Vagina (tissue), 2 donors: ENCODE results near the gene GTPBP4. TPM values are rescaled to one million over a fixed set of nuclear protein-coding genes. Genes with fewer than 3 reads are reported as not detected.

Experiments
- DNase-seq, 2 donors: peaks; one replicate each; pipeline ENCODE4 v3.0.0-alpha.2; 2017; ENCODE audit errors: extremely low spot score in 2 of 2
- H3K27ac ChIP-seq: fragments of 200-600 bp; sonication (generic); one replicate; pipeline ENCODE4 v1.5.1; 2019
- H3K27me3 ChIP-seq: fragments of 200-600 bp; sonication (generic); one replicate; pipeline ENCODE4 v1.5.1; 2019
- H3K36me3 ChIP-seq, 2 donors: fragments of 200-600 bp; sonication (generic); one replicate each; pipeline ENCODE4 v1.5.1; 2017 to 2019
- H3K4me1 ChIP-seq: fragments of 200-600 bp; sonication (generic); one replicate; pipeline ENCODE4 v1.5.1; 2019
- H3K4me3 ChIP-seq, 2 donors: fragments of 200-600 bp; sonication (generic); 1 replicate in 1 of 2; 2 replicates in 1 of 2; pipeline ENCODE4 v1.5.1; 2016 to 2019
- H3K9me3 ChIP-seq: fragments of 200-600 bp; sonication (generic); one replicate; pipeline ENCODE4 v1.5.1; 2019
- POLR2A ChIP-seq, 2 donors: fragments of 450-650 bp; IDR thresholded peaks; one replicate each; pipeline ENCODE4 v1.6.1; 2017; ENCODE audit warnings: antibody characterized with exemption in 2 of 2, mild to moderate bottlenecking in 2 of 2, moderate library complexity in 2 of 2
- POLR2AphosphoS5 ChIP-seq, 2 donors: sonication (generic); formaldehyde crosslinking; IDR thresholded peaks; one replicate each; pipeline ENCODE4 v1.9.0; 2017; ENCODE audit warnings: antibody characterized with exemption in 2 of 2, mild to moderate bottlenecking in 2 of 2, low read depth in 1 of 2; ENCODE audit not compliant: insufficient read depth in 1 of 2
- intact Hi-C: fragments of 100-400 bp; cut with DNase I; formaldehyde crosslinking; loops from one replicate; pipeline ENCODE4 v1.15.1; 2023
- total RNA-seq: library from RNA; depleted of rRNA; stranded (reverse); fragments of >200 nt; gene quantifications from one replicate; pipeline ENCODE4 v1.2.3, GENCODE V29; 2016
- TF ChIP-seq, protein P1 (sequence below), 3 experiments: fragments of 450-650 bp in 2 of 3; fragments of 200-600 bp in 1 of 3; sonication (generic) in 1 of 3; IDR thresholded peaks; one replicate each; pipeline ENCODE4 v1.5.1; 2017 to 2019; ENCODE audit warnings: antibody characterized with exemption in 3 of 3, mild to moderate bottlenecking in 2 of 3, moderate library complexity in 2 of 3

GTPBP4 gene
- total RNA-seq, 1 donor from 2014 or later, result 24.8 TPM

DNA sequence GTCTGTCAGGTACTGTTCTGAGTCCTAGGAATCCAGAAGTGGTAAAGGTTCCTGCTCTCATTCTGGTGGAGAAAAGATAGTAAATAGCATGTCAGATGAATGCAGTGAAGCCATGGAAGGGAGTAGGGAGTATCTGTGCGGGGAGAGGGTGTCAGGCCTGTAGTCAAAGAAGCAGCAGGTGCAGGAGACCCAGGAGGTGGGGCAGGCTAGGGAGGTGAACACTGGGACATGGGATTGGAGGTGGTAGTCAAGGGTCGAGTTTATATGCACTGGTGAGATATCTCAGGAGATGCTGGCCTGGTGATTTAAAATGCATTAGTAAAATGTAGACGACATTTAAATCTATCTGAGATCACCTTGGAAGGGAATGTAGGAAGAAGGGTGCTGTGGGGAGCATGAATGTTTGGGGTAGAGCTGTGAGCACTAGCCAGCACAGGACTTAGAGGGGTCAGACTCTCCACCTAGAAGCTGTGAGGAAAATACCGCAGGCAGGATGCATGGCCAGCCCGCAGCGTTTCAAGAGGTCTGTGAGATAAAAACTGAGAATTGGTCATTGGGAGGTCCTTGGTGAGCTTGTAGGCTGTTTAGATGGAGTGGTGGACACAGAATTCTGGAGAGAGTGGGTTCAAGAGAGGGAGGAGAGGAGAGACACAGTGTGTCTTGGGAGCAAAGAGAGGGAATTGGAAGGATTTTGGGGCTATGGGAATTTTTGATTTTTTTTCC, 6.8 kb downstream of the GTPBP4 start:
- intact Hi-C loops, result no loop called here
- no peak overlapping the region for H3K27ac ChIP-seq
- DNase-seq, result no peak
- H3K27me3 ChIP-seq, result no peaks in the 10 kb centered on the region
- peaks cover 5 to 70% of the 10 kb centered on the region in 2 donors for H3K36me3 ChIP-seq
- no peak overlapping the region for H3K4me3 ChIP-seq
- TF ChIP-seq POLR2AphosphoS5 (IDR thresholded peaks at IDR 0.05; ENCODE audit: insufficient read depth in 1 of 2, low read depth in 1 of 2) (no peak), POLR2A (IDR thresholded peaks at IDR 0.05) (no peak)
- TF ChIP-seq, protein P1, sequence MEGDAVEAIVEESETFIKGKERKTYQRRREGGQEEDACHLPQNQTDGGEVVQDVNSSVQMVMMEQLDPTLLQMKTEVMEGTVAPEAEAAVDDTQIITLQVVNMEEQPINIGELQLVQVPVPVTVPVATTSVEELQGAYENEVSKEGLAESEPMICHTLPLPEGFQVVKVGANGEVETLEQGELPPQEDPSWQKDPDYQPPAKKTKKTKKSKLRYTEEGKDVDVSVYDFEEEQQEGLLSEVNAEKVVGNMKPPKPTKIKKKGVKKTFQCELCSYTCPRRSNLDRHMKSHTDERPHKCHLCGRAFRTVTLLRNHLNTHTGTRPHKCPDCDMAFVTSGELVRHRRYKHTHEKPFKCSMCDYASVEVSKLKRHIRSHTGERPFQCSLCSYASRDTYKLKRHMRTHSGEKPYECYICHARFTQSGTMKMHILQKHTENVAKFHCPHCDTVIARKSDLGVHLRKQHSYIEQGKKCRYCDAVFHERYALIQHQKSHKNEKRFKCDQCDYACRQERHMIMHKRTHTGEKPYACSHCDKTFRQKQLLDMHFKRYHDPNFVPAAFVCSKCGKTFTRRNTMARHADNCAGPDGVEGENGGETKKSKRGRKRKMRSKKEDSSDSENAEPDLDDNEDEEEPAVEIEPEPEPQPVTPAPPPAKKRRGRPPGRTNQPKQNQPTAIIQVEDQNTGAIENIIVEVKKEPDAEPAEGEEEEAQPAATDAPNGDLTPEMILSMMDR (IDR thresholded peaks at IDR 0.05), result no peak
- H3K9me3 ChIP-seq, result no peaks in the 10 kb centered on the region
- peaks cover 8% of the 10 kb centered on the region for H3K4me1 ChIP-seq

DNA sequence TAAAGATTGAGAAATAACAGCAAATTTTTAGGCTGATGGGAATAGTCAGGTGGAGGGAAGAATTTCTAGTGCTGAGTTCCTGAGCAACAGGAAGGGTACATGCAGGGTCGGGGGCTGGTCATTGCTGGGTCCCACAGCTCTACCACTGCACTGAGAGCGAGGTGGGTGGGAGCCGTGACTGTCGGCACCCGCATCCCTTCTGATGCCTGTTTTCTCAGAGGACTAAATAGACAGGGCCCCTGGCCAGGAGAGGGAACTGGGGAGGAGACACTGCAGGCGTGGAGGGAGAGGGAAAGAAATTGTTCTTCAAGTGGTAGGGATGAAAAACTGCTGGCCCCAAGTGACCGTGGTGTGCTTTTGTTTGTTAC, 7.3 kb downstream of the GTPBP4 start:
- TF ChIP-seq POLR2A (IDR thresholded peaks at IDR 0.05) (no peak), POLR2AphosphoS5 (IDR thresholded peaks at IDR 0.05; ENCODE audit: insufficient read depth in 1 of 2, low read depth in 1 of 2) (no peak)
- TF ChIP-seq, protein P1 (IDR thresholded peaks at IDR 0.05), result no peak
- intact Hi-C loops, result no loop called here
- peaks cover 5 to 75% of the 10 kb centered on the region in 2 donors for H3K36me3 ChIP-seq

DNA sequence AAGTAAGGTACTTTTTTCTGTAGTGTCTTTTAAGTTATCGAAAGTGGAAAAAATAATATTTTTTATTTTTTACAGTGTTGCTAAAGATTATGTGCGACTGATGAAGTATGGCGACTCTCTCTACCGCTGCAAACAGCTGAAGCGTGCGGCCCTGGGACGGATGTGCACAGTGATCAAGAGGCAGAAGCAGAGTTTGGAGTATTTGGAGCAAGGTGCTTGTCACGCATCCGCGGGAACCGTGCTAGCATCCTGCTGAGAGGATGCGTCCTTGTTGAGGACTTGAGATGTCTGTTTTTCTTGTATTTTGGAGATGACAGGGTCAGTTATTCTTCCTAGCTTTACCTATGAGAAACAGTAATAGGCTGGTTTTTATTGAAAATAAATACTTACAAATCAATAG, 7.8 kb downstream of the GTPBP4 start:
- H3K27me3 ChIP-seq, result no peaks in the 10 kb centered on the region
- H3K36me3 ChIP-seq, result peaks cover 5 to 80% of the 10 kb centered on the region in 2 donors
- TF ChIP-seq POLR2A (IDR thresholded peaks at IDR 0.05) (no peak), POLR2AphosphoS5 (IDR thresholded peaks at IDR 0.05; ENCODE audit: insufficient read depth in 1 of 2, low read depth in 1 of 2) (no peak)
- TF ChIP-seq, protein P1 (IDR thresholded peaks at IDR 0.05), result no peak
- H3K4me1 ChIP-seq, result no peaks in the 10 kb centered on the region
- H3K27ac ChIP-seq, result no peak overlapping the region
- H3K9me3 ChIP-seq, result no peaks in the 10 kb centered on the region
- intact Hi-C loops, result no loop called here
- H3K4me3 ChIP-seq, result no peak overlapping the region
- no peak for DNase-seq

More for the DNA sequence above, 7.3 kb downstream of the GTPBP4 start:
- peaks cover 3% of the 10 kb centered on the region for H3K4me1 ChIP-seq
- no peaks in the 10 kb centered on the region for H3K9me3 ChIP-seq
- H3K27me3 ChIP-seq, result no peaks in the 10 kb centered on the region
- no peak overlapping the region for H3K4me3 ChIP-seq
- no peak for DNase-seq
- H3K27ac ChIP-seq, result no peak overlapping the region

DNA sequence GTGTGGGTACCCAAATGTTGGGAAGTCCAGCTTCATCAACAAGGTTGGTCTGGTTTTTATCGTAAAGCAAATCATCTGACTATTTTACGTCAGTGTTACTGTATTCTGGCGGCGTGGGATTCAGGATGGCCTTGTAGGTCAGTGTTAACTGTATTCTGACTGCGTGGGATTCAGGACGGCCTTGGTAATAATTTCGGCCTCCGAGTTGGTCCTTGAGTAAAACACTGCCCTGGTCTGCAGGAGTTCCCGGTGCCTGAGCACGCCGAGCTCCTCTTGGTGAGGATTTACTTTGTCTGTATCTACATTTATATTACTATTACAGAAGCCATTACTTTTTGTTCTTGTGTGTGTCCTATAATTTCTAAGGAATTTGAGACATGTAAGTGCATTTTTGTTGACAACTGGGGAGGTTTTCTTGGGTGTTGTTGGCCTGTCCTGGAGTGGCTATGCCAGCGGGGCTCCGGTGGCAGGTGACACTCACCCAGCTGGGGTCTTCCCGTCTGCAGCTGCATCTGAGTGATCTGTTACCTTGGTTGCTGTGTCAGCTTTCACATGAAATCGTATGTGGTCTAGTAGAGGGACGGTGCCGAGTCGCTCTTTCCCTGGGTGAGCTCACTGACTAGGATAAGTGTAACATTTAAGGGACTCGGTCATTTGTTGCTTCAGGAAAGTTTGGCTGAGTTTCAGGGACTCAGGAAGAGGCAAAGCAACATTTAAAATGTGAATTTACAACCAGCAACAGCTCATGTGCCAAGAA, 9.2 kb downstream of the GTPBP4 start:
- Histone ChIP-seq H3K27ac (no peak overlapping the region), H3K4me3 (no peak overlapping the region), H3K9me3 (peaks cover 1% of the 10 kb centered on the region), H3K27me3 (no peaks in the 10 kb centered on the region), H3K36me3 (peaks cover 5 to 94% of the 10 kb centered on the region in 2 donors), H3K4me1 (no peaks in the 10 kb centered on the region)
- DNase-seq, result no peak
- TF ChIP-seq POLR2A (IDR thresholded peaks at IDR 0.05) (no peak), POLR2AphosphoS5 (IDR thresholded peaks at IDR 0.05; ENCODE audit: insufficient read depth in 1 of 2, low read depth in 1 of 2) (no peak)
- TF ChIP-seq, protein P1 (IDR thresholded peaks at IDR 0.05), result no peak
- intact Hi-C loops, result no loop called here
